Gastrocnemius medialis (tissue), 4 donors: ENCODE results near the gene FIG4. TPM values are rescaled to one million over a fixed set of nuclear protein-coding genes. Genes with fewer than 3 reads are reported as not detected.

Experiments
- ATAC-seq, 2 donors: fragments of 150-250 bp; one replicate each; pipeline ENCODE4 v1.9.1; 2016
- DNase-seq, 2 donors: peaks; one replicate each; pipeline ENCODE4 v3.0.0-alpha.2; 2019
- H3K27ac ChIP-seq, 4 donors: fragments of 200-600 bp; sonication (generic); 1 replicate in 1 of 4; 2 replicates in 3 of 4; pipeline ENCODE4 v1.5.1; 2016 to 2018; ENCODE audit warnings: mild to moderate bottlenecking in 2 of 4, moderate library complexity in 1 of 4
- H3K27me3 ChIP-seq, 3 donors: fragments of 200-600 bp; sonication (generic) in 2 of 3; 1 replicate in 1 of 3; 2 replicates in 2 of 3; pipeline versions ENCODE4 v1.5.1 to v1.6.0; 2016 to 2019; ENCODE audit warnings: mild to moderate bottlenecking in 1 of 3, moderate library complexity in 1 of 3
- H3K36me3 ChIP-seq, 2 donors: fragments of 200-600 bp; sonication (generic) in 1 of 2; one replicate each; pipeline ENCODE4 v1.5.1; 2017 to 2018
- H3K4me1 ChIP-seq, 2 donors: fragments of 200-600 bp; sonication (generic) in 1 of 2; one replicate each; pipeline ENCODE4 v1.5.1; 2016 to 2017; ENCODE audit warnings: mild to moderate bottlenecking in 2 of 2
- H3K4me3 ChIP-seq, 4 donors: fragments of 200-600 bp; sonication (generic) in 3 of 4; 1 replicate in 1 of 4; 2 replicates in 3 of 4; pipeline ENCODE4 v1.5.1; 2016 to 2019; ENCODE audit warnings: mild to moderate bottlenecking in 2 of 4
- H3K9me3 ChIP-seq, 3 donors: fragments of 200-600 bp; sonication (generic) in 2 of 3; 1 replicate in 1 of 3; 2 replicates in 2 of 3; pipeline ENCODE4 v1.5.1; 2016 to 2019
- CTCF ChIP-seq, 5 experiments: fragments of 450-650 bp in 3 of 5; fragments of 200-600 bp in 2 of 5; sonication (generic) in 2 of 5; IDR thresholded peaks in 4 of 5; conservative IDR thresholded peaks in 1 of 5; 1 replicate in 4 of 5; 2 replicates in 1 of 5; pipeline ENCODE4 v1.5.1; 2016 to 2019; ENCODE audit warnings: antibody characterized with exemption in 5 of 5, mild to moderate bottlenecking in 3 of 5, moderate library complexity in 3 of 5
- POLR2A ChIP-seq, 2 donors: fragments of 450-650 bp; IDR thresholded peaks; one replicate each; pipeline ENCODE4 v1.6.1; 2017; ENCODE audit warnings: antibody characterized with exemption in 2 of 2, mild to moderate bottlenecking in 2 of 2, moderate library complexity in 2 of 2
- in situ Hi-C, 4 donors: fragments of 200-750 bp; cut with MboI; loops; one replicate each; pipeline versions ENCODE4 v1.15.0 to v1.8.0; 2017; ENCODE audit warnings: low sequenced_read_pairs in 4 of 4
- intact Hi-C: fragments of 100-400 bp; cut with DNase I; formaldehyde crosslinking; loops from one replicate; pipeline ENCODE4 v1.15.1; 2023; ENCODE audit warnings: low total_unique reads
- total RNA-seq, 4 donors: library from RNA; depleted of rRNA; stranded (reverse); fragments of >200 nt; gene quantifications; one replicate each; pipeline versions ENCODE4 v1.1.0 to v1.2.3, GENCODE V29; 2016

FIG4 gene
- total RNA-seq, 4 donors from 2014 or later = 5.3 to 11.8 (median 9.1) TPM

GRCh38 chr6:109801794-109802193 is 110.7 kb downstream of the FIG4 start:
- Histone ChIP-seq H3K27me3 (no peaks in the 10 kb centered on the region), H3K27ac (no peak overlapping the region), H3K9me3 (no peaks in the 10 kb centered on the region), H3K36me3 (peaks cover 0 to 14% of the 10 kb centered on the region in 2 donors), H3K4me3 (no peak overlapping the region), H3K4me1 (no peaks in the 10 kb centered on the region)
- no peak for TF ChIP-seq POLR2A (IDR thresholded peaks at IDR 0.05)
- no peak for TF ChIP-seq CTCF (IDR thresholded peaks at IDR 0.05 in 4 of 5, conservative IDR thresholded peaks at IDR 0.05 in 1 of 5)
- intact Hi-C loops (no loop called here), in situ Hi-C loops (no loop called here)
- no peak for ATAC-seq
- no peak for DNase-seq

- H3K4me3 ChIP-seq = no peak overlapping the region
- intact Hi-C loops = no loop called here
- peaks cover 0 to 7% of the 10 kb centered on the region in 2 donors for H3K36me3 ChIP-seq
- no peaks in the 10 kb centered on the region for H3K4me1 ChIP-seq
- TF ChIP-seq CTCF (IDR thresholded peaks at IDR 0.05 in 4 of 5, conservative IDR thresholded peaks at IDR 0.05 in 1 of 5) (no peak), POLR2A (IDR thresholded peaks at IDR 0.05) (no peak)
- H3K27me3 ChIP-seq = no peaks in the 10 kb centered on the region
- DNase-seq (no peak), ATAC-seq (no peak)
- H3K27ac ChIP-seq = no peak overlapping the region
- no peaks in the 10 kb centered on the region for H3K9me3 ChIP-seq
- in situ Hi-C loops = no loop called here
Observed at GRCh38 chr6:109804020-109804419, 112.9 kb downstream of the FIG4 start.

GRCh38 chr6:109807881-109808280 is 116.8 kb downstream of the FIG4 start:
- ATAC-seq = no peak
- in situ Hi-C loops = no loop called here
- Histone ChIP-seq H3K27ac (no peak overlapping the region), H3K36me3 (no peaks in the 10 kb centered on the region), H3K9me3 (no peaks in the 10 kb centered on the region), H3K4me3 (no peak overlapping the region), H3K4me1 (no peaks in the 10 kb centered on the region), H3K27me3 (no peaks in the 10 kb centered on the region)
- no peak for DNase-seq
- intact Hi-C loops = no loop called here
- TF ChIP-seq CTCF (IDR thresholded peaks at IDR 0.05 in 4 of 5, conservative IDR thresholded peaks at IDR 0.05 in 1 of 5) (no peak), POLR2A (IDR thresholded peaks at IDR 0.05) (no peak)

GRCh38 chr6:109808837-109809236 is 117.7 kb downstream of the FIG4 start:
- intact Hi-C loops = no loop called here
- TF ChIP-seq CTCF (IDR thresholded peaks at IDR 0.05 in 4 of 5, conservative IDR thresholded peaks at IDR 0.05 in 1 of 5) (no peak), POLR2A (IDR thresholded peaks at IDR 0.05) (no peak)
- in situ Hi-C loops = no loop called here
- Histone ChIP-seq H3K4me3 (no peak overlapping the region), H3K9me3 (no peaks in the 10 kb centered on the region), H3K27ac (no peak overlapping the region), H3K27me3 (no peaks in the 10 kb centered on the region), H3K36me3 (no peaks in the 10 kb centered on the region), H3K4me1 (no peaks in the 10 kb centered on the region)
- no peak for ATAC-seq
- DNase-seq = no peak

GRCh38 chr6:109815054-109815453 is 124.0 kb downstream of the FIG4 start:
- Histone ChIP-seq H3K27me3 (no peaks in the 10 kb centered on the region), H3K36me3 (no peaks in the 10 kb centered on the region), H3K4me1 (no peaks in the 10 kb centered on the region), H3K27ac (no peak overlapping the region), H3K9me3 (no peaks in the 10 kb centered on the region), H3K4me3 (no peak overlapping the region)
- in situ Hi-C loops (no loop called here), intact Hi-C loops (no loop called here)
- ATAC-seq = no peak
- TF ChIP-seq CTCF (IDR thresholded peaks at IDR 0.05 in 4 of 5, conservative IDR thresholded peaks at IDR 0.05 in 1 of 5) (no peak), POLR2A (IDR thresholded peaks at IDR 0.05) (no peak)
- no peak for DNase-seq
